Measurements from ENCODE around the gene ARTN.
A peak's percentile ranks its signal among the peaks of the same experiment; 100 is the strongest.

Gene ARTN

DNA sequence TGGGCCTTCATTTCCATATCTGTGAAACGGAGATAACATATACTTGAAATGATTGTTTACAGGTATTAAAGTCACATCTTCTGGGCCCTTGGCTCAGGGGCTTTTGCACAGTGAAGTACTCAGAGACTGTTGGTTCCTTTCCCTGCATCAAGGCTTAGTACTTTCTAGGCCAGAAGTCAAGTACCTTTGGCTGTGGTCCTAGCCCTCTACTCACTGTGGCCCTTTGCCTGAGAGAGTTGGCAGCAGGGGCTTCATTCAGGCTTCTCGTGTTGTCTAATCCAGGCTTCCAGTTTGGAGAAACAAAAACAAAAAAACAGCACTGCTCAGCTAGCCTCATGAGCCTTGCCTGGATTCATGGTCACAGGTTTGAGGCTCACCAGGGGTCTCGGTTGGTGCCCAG, 28.1 kb downstream of the ARTN start:
- no peaks in the 10 kb centered on the region for H3K4me1 ChIP-seq (ENCODE audit: control insufficient read depth, insufficient read depth, low read length)
- no peak overlapping the region for H3K4me3 ChIP-seq (ENCODE audit: low read length in 2 of 2)
- H3K27ac ChIP-seq (ENCODE audit: low read length), result no peak overlapping the region
- peaks cover 59 to 69% of the 10 kb centered on the region in 2 donors for H3K36me3 ChIP-seq (ENCODE audit: control insufficient read depth in 2 of 2, insufficient read depth in 2 of 2, low read length in 2 of 2)
- no peak overlapping the region for H3K9ac ChIP-seq (ENCODE audit: low read length in 2 of 2)
- no peaks in the 10 kb centered on the region for H3K9me3 ChIP-seq (ENCODE audit: control insufficient read depth in 2 of 2, low read length in 2 of 2)
- H3K27me3 ChIP-seq (ENCODE audit: control insufficient read depth in 1 of 2, insufficient read depth in 2 of 2, low read length in 2 of 2), result no peaks in the 10 kb centered on the region

DNA sequence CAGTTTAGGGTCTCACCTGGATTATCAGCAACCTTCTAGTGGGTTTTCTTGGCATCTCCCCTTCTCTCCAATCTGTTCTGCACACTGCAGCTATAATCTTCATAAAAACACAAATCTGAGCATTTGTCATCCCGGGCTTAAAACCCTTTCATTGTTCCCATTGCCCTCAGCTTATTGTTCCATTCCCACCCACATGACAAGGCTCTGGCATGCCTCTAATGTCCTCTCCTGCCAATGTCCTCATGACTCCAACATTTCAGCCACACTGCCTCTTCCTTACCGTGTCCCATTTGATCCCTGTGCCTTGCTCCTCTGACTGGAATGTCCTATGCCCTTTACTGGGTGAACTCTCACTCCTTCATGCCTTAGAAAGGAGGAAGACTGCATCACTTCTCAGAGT, 28.7 kb downstream of the ARTN start:
- H3K4me3 ChIP-seq (ENCODE audit: low read length in 2 of 2), result no peak overlapping the region
- H3K36me3 ChIP-seq (ENCODE audit: control insufficient read depth in 2 of 2, insufficient read depth in 2 of 2, low read length in 2 of 2), result peaks cover 54 to 69% of the 10 kb centered on the region in 2 donors
- H3K9ac ChIP-seq (ENCODE audit: low read length in 2 of 2), result no peak overlapping the region
- no peaks in the 10 kb centered on the region for H3K4me1 ChIP-seq (ENCODE audit: control insufficient read depth, insufficient read depth, low read length)
- no peak overlapping the region for H3K27ac ChIP-seq (ENCODE audit: low read length)
- H3K9me3 ChIP-seq (ENCODE audit: control insufficient read depth in 2 of 2, low read length in 2 of 2), result no peaks in the 10 kb centered on the region
- H3K27me3 ChIP-seq (ENCODE audit: control insufficient read depth in 1 of 2, insufficient read depth in 2 of 2, low read length in 2 of 2), result no peaks in the 10 kb centered on the region

DNA sequence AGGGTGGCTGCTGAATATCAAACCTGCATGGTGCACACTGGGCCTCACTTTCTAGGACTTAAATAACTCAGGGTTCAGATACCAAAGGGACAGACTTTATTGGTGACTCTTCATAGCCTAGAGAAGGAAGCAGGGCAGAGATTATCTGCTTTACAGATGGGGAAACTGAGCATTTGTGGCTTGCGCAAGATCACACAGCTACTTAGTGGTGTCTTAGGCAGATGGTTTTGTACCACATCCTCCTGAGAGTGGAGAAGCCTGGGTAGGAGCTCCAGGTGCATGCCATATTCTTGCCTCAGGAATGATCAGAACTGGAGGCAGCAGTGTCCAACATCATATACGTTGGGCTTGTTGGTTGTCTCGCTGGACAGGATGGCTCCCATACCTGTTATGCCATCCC, 29.4 kb downstream of the ARTN start:
- Histone ChIP-seq H3K4me1 (ENCODE audit: control insufficient read depth, insufficient read depth, low read length) (no peaks in the 10 kb centered on the region), H3K27me3 (ENCODE audit: control insufficient read depth in 1 of 2, insufficient read depth in 2 of 2, low read length in 2 of 2) (no peaks in the 10 kb centered on the region), H3K36me3 (ENCODE audit: control insufficient read depth in 2 of 2, insufficient read depth in 2 of 2, low read length in 2 of 2) (peaks cover 50 to 64% of the 10 kb centered on the region in 2 donors), H3K27ac (ENCODE audit: low read length) (no peak overlapping the region), H3K4me3 (ENCODE audit: low read length in 2 of 2) (no peak overlapping the region), H3K9ac (ENCODE audit: low read length in 2 of 2) (no peak overlapping the region), H3K9me3 (ENCODE audit: control insufficient read depth in 2 of 2, low read length in 2 of 2) (no peaks in the 10 kb centered on the region)

DNA sequence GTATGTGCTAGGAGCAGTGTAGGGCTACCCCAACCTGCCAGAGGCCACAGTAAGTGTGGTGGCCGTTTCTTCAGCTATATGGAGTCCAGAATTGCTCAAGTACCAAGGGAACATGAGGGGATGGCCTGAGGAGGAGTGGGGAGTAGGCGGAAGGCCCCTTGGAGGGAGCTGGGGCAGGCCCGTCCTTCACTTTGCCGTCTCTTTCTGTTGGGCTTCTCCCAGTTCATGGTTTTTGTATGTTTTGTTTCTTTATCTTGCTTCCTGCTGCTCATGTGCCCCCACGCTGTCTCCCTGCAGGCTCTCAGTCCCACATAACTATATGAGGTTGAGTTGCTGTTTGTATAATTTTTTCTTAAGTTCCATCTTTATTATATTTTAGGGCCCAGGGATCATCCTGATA, 30.3 kb downstream of the ARTN start:
- Histone ChIP-seq H3K4me1 (ENCODE audit: control insufficient read depth, insufficient read depth, low read length) (no peaks in the 10 kb centered on the region), H3K9me3 (ENCODE audit: control insufficient read depth in 2 of 2, low read length in 2 of 2) (no peaks in the 10 kb centered on the region), H3K27ac (ENCODE audit: low read length) (no peak overlapping the region), H3K9ac (ENCODE audit: low read length in 2 of 2) (no peak overlapping the region), H3K36me3 (ENCODE audit: control insufficient read depth in 2 of 2, insufficient read depth in 2 of 2, low read length in 2 of 2) (peaks cover 41 to 55% of the 10 kb centered on the region in 2 donors), H3K27me3 (ENCODE audit: control insufficient read depth in 1 of 2, insufficient read depth in 2 of 2, low read length in 2 of 2) (no peaks in the 10 kb centered on the region), H3K4me3 (ENCODE audit: low read length in 2 of 2) (no peak overlapping the region)

DNA sequence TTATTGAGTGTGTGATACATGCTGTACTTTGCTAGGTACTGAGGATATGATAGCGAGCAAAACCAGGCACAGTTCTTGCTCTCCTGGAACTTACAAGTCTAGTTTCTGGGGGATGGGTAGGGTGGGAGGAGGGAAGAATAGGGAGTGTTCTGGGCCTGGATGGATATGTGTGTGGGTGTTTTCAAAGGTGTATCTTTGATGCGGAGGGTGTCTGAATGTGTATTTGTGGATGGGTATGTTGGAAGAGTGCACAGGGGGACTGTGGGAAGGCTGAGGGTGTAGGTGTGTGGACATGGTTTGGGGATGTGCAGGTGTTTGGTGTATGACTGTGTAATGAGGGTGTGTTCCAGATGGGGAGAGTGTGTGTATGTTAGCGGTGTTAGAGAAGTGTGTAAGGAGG, 31.7 kb downstream of the ARTN start:
- H3K9ac ChIP-seq (ENCODE audit: low read length in 2 of 2), result no peak overlapping the region
- H3K9me3 ChIP-seq (ENCODE audit: control insufficient read depth in 2 of 2, low read length in 2 of 2), result no peaks in the 10 kb centered on the region
- H3K4me1 ChIP-seq (ENCODE audit: control insufficient read depth, insufficient read depth, low read length), result peaks cover 4% of the 10 kb centered on the region
- no peak overlapping the region for H3K4me3 ChIP-seq (ENCODE audit: low read length in 2 of 2)
- H3K27ac ChIP-seq (ENCODE audit: low read length), result no peak overlapping the region
- peaks cover 32 to 44% of the 10 kb centered on the region in 2 donors for H3K36me3 ChIP-seq (ENCODE audit: control insufficient read depth in 2 of 2, insufficient read depth in 2 of 2, low read length in 2 of 2)
- H3K27me3 ChIP-seq (ENCODE audit: control insufficient read depth in 1 of 2, insufficient read depth in 2 of 2, low read length in 2 of 2), result no peaks in the 10 kb centered on the region

DNA sequence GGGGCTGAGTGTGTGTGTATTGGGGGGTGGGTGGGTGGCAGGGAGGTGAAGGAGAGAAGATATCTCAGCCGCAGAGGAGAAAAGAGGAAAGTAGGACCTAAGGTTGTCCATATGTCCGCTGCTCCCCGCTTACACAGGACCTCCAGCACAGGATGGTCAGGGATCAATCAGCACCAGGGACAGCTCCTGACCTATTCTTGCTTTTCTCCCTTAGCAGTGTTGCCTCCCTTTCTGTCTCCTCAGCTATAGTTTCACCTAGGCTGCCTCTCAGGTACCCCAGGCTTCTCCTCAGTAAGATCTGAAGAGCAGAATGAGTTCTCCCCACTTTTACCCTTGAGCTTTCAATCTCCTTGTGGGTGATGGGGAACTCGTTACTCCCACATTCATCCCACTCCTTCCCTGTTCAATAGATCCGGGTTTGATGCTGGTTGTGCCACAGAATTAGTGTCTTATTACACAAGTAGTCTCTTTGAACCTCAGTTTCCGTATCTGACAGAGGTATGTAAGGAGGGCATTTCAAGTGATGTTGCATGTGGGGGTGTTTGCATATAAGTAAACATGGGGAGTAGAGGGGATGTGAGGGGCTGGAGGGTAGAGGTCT, 34.8 kb downstream of the ARTN start:
- Histone ChIP-seq H3K27me3 (ENCODE audit: control insufficient read depth in 1 of 2, insufficient read depth in 2 of 2, low read length in 2 of 2) (no peaks in the 10 kb centered on the region), H3K9me3 (ENCODE audit: control insufficient read depth in 2 of 2, low read length in 2 of 2) (no peaks in the 10 kb centered on the region), H3K9ac (ENCODE audit: low read length in 2 of 2) (no peak overlapping the region), H3K4me3 (ENCODE audit: low read length in 2 of 2) (no peak overlapping the region), H3K36me3 (ENCODE audit: control insufficient read depth in 2 of 2, insufficient read depth in 2 of 2, low read length in 2 of 2) (peaks cover 13 to 25% of the 10 kb centered on the region in 2 donors), H3K27ac (ENCODE audit: low read length) (no peak overlapping the region), H3K4me1 (ENCODE audit: control insufficient read depth, insufficient read depth, low read length) (peaks cover 12% of the 10 kb centered on the region)

DNA sequence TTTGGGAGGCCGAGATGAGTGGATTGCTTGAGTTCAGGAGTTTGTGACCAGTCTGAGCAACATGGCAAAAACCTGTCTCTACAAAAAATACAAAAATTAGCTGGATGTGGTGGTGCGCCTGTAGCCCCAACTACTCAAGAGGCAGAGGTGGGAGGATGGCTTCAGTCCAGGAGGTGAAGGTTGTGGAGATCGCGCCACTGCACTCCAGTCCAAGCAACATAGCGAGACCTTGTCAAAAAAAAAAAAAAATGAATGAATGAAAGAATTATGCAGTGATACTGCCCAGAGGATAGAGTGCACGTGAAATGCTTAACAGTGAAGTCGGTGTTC, 35.8 kb downstream of the ARTN start:
- no peak overlapping the region for H3K27ac ChIP-seq (ENCODE audit: low read length)
- H3K9me3 ChIP-seq (ENCODE audit: control insufficient read depth in 2 of 2, low read length in 2 of 2), result no peaks in the 10 kb centered on the region
- H3K36me3 ChIP-seq (ENCODE audit: control insufficient read depth in 2 of 2, insufficient read depth in 2 of 2, low read length in 2 of 2), result peaks cover 11 to 24% of the 10 kb centered on the region in 2 donors
- peak overlapping the region; percentile 97 to 99 for H3K4me3 ChIP-seq (ENCODE audit: low read length in 2 of 2)
- H3K4me1 ChIP-seq (ENCODE audit: control insufficient read depth, insufficient read depth, low read length), result peaks cover 19% of the 10 kb centered on the region
- no peaks in the 10 kb centered on the region for H3K27me3 ChIP-seq (ENCODE audit: control insufficient read depth in 1 of 2, insufficient read depth in 2 of 2, low read length in 2 of 2)
- H3K9ac ChIP-seq (ENCODE audit: low read length in 2 of 2), result no peak overlapping the region

DNA sequence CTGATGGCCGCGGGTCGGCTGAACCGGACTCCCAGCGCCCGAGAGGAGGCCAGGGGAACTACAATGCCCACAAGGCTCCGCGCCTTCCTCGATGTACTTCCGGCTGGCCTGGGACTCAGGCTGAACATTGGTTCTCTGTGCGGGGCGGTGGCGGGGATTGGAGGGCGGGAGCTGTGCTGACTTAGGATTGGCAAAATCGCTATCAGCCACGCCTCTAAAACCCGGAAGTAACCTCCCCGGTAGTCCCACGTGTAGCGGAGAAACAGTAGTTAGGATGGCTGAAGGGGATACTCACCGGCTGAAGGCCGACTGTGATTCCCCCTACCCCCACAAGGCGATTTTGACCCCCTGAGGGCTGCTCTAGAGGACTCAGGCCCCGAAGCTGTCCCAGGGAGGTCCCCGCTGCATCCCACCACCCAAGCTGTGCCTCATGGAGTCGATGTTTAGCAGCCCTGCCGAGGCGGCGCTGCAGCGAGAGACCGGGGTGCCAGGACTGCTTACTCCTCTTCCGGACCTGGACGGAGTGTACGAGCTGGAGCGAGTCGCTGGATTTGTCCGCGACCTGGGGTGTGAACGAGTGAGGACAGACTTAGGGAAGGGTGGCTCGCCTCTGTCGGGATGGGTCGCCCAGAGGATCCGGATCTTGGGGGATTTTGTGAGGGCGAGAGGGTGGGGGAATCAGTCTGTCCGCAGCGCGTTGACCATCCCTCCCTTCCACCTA, 36.3 kb downstream of the ARTN start, which contains the start of gene DPH2:
Gene DPH2, plus strand, starts transcription at position 265 of the 721 bp plus-strand sequence. Its CDS starts 166 bp downstream, at position 431.
- peaks cover 21% of the 10 kb centered on the region for H3K4me1 ChIP-seq (ENCODE audit: control insufficient read depth, insufficient read depth, low read length)
- peaks cover 7 to 20% of the 10 kb centered on the region in 2 donors for H3K36me3 ChIP-seq (ENCODE audit: control insufficient read depth in 2 of 2, insufficient read depth in 2 of 2, low read length in 2 of 2)
- H3K9ac ChIP-seq (ENCODE audit: low read length in 2 of 2), result peak within 1 kb of the TSS; percentile 80 to 84
- peak within 1 kb of the TSS; percentile 97 to 99 for H3K4me3 ChIP-seq (ENCODE audit: low read length in 2 of 2)
- no peaks in the 10 kb centered on the region for H3K9me3 ChIP-seq (ENCODE audit: control insufficient read depth in 2 of 2, low read length in 2 of 2)
- peak within 1 kb of the TSS; percentile 24 for H3K27ac ChIP-seq (ENCODE audit: low read length)
- no peaks in the 10 kb centered on the region for H3K27me3 ChIP-seq (ENCODE audit: control insufficient read depth in 1 of 2, insufficient read depth in 2 of 2, low read length in 2 of 2)

DNA sequence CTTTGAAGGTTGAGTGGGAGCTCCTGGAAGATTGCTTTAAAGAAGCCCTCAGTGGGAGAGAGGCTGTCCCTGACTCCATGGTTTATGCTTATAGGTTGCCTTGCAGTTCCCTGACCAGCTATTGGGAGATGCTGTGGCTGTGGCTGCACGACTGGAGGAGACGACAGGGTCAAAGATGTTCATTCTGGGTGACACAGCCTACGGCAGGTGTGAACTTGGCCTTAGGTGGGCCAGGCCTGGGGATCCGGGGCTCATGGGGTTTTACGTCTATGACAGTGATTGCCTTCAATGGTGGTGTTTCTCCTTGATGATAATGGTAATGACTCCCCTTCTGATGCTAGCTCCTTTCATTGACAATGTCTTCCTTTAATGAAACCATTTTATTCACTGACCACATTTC, 36.9 kb downstream of the ARTN start:
- no peaks in the 10 kb centered on the region for H3K27me3 ChIP-seq (ENCODE audit: control insufficient read depth in 1 of 2, insufficient read depth in 2 of 2, low read length in 2 of 2)
- no peaks in the 10 kb centered on the region for H3K9me3 ChIP-seq (ENCODE audit: control insufficient read depth in 2 of 2, low read length in 2 of 2)
- peak overlapping the region; percentile 97 to 99 for H3K4me3 ChIP-seq (ENCODE audit: low read length in 2 of 2)
- H3K27ac ChIP-seq (ENCODE audit: low read length), result peak overlapping the region; percentile 24
- H3K4me1 ChIP-seq (ENCODE audit: control insufficient read depth, insufficient read depth, low read length), result peaks cover 25% of the 10 kb centered on the region
- peaks cover 7 to 20% of the 10 kb centered on the region in 2 donors for H3K36me3 ChIP-seq (ENCODE audit: control insufficient read depth in 2 of 2, insufficient read depth in 2 of 2, low read length in 2 of 2)
- H3K9ac ChIP-seq (ENCODE audit: low read length in 2 of 2), result peak overlapping the region; percentile 80 to 84

DNA sequence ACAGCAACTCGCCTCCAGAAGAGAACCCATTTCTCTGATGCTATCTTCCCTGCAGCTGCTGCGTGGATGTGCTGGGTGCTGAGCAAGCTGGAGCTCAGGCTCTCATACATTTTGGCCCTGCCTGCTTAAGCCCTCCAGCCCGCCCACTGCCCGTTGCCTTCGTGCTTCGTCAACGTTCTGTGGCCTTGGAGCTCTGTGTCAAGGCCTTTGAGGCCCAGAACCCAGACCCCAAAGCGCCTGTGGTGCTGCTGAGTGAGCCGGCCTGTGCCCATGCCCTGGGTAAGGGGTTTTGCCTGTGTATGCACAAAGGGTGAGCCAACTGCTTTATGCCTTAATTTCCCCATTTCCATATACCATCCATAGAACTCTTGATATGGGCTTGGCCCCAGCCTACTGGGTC, 37.3 kb downstream of the ARTN start:
- peak overlapping the region in 1 of 2 donors; percentile 97 for H3K4me3 ChIP-seq (ENCODE audit: low read length in 2 of 2)
- no peaks in the 10 kb centered on the region for H3K9me3 ChIP-seq (ENCODE audit: control insufficient read depth in 2 of 2, low read length in 2 of 2)
- no peak overlapping the region for H3K27ac ChIP-seq (ENCODE audit: low read length)
- H3K9ac ChIP-seq (ENCODE audit: low read length in 2 of 2), result no peak overlapping the region
- no peaks in the 10 kb centered on the region for H3K27me3 ChIP-seq (ENCODE audit: control insufficient read depth in 1 of 2, insufficient read depth in 2 of 2, low read length in 2 of 2)
- H3K4me1 ChIP-seq (ENCODE audit: control insufficient read depth, insufficient read depth, low read length), result peaks cover 29% of the 10 kb centered on the region
- H3K36me3 ChIP-seq (ENCODE audit: control insufficient read depth in 2 of 2, insufficient read depth in 2 of 2, low read length in 2 of 2), result peaks cover 7 to 19% of the 10 kb centered on the region in 2 donors

DNA sequence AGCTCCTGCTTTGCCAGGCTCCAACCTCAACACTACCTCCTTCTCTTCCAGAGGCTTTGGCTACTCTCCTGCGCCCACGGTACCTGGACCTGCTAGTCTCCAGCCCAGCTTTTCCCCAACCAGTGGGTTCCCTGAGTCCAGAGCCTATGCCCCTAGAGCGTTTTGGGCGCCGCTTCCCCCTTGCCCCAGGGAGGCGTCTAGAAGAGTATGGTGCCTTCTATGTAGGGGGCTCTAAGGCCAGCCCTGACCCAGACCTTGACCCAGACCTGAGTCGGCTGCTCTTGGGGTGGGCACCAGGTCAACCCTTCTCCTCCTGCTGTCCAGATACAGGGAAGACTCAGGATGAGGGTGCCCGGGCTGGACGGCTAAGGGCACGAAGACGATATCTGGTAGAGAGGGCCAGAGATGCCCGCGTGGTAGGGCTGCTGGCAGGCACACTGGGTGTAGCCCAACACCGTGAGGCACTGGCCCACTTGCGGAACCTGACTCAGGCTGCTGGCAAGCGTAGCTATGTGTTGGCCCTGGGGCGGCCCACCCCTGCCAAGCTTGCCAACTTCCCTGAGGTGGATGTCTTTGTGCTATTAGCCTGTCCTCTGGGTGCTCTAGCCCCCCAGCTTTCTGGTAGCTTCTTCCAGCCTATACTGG, 37.9 kb downstream of the ARTN start:
- H3K9me3 ChIP-seq (ENCODE audit: control insufficient read depth in 2 of 2, low read length in 2 of 2), result no peaks in the 10 kb centered on the region
- H3K4me1 ChIP-seq (ENCODE audit: control insufficient read depth, insufficient read depth, low read length), result peaks cover 34% of the 10 kb centered on the region
- no peak overlapping the region for H3K27ac ChIP-seq (ENCODE audit: low read length)
- peaks cover 11 to 19% of the 10 kb centered on the region in 2 donors for H3K36me3 ChIP-seq (ENCODE audit: control insufficient read depth in 2 of 2, insufficient read depth in 2 of 2, low read length in 2 of 2)
- no peak overlapping the region for H3K9ac ChIP-seq (ENCODE audit: low read length in 2 of 2)
- H3K27me3 ChIP-seq (ENCODE audit: control insufficient read depth in 1 of 2, insufficient read depth in 2 of 2, low read length in 2 of 2), result no peaks in the 10 kb centered on the region
- no peak overlapping the region for H3K4me3 ChIP-seq (ENCODE audit: low read length in 2 of 2)

Measured in stomach smooth muscle (tissue), 2 donors.